Measurements from ENCODE around the gene PARVB. TPM values are rescaled to one million over a fixed set of nuclear protein-coding genes. Genes with fewer than 3 reads are reported as not detected.

PARVB gene
- total and polyA plus RNA-seq, 2 experiments from 2014 or later: 10.2 to 11.2 TPM

DNA sequence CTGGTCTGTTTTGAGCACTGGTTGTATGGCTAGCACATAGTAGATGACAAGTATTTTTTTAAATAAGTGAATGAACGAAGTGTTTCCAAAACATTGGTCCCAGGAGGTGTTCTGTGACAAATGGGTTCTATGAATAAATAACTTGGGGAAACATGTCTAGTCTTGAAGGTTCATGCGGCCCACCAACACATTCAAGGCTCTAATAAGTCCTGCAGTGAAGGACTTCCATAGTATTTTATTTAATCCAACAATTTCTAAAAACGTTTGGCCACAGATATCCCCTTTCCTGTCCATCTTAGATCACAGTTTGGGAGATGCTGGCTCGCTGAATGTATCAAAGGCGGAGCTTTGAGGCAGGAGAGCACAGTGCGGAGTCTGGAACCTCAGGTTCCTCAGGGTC, 179.1 kb downstream of the PARVB start:
- H3K4me2 ChIP-seq: no peak overlapping the region
- peaks cover 11% of the 10 kb centered on the region for H3K4me1 ChIP-seq (ENCODE audit: insufficient read depth)
- H4K20me1 ChIP-seq (ENCODE audit: insufficient read depth, poor library complexity, severe bottlenecking): no peaks in the 10 kb centered on the region
- no peaks in the 10 kb centered on the region for H3K79me2 ChIP-seq
- no peak overlapping the region for H2AFZ ChIP-seq
- H3K4me3 ChIP-seq: no peak overlapping the region
- peak overlapping the region; percentile 32 for H3K27ac ChIP-seq
- no peaks in the 10 kb centered on the region for H3K36me3 ChIP-seq (replicated peaks; ENCODE audit: insufficient read depth, low read depth)
- TF ChIP-seq, protein P1, sequence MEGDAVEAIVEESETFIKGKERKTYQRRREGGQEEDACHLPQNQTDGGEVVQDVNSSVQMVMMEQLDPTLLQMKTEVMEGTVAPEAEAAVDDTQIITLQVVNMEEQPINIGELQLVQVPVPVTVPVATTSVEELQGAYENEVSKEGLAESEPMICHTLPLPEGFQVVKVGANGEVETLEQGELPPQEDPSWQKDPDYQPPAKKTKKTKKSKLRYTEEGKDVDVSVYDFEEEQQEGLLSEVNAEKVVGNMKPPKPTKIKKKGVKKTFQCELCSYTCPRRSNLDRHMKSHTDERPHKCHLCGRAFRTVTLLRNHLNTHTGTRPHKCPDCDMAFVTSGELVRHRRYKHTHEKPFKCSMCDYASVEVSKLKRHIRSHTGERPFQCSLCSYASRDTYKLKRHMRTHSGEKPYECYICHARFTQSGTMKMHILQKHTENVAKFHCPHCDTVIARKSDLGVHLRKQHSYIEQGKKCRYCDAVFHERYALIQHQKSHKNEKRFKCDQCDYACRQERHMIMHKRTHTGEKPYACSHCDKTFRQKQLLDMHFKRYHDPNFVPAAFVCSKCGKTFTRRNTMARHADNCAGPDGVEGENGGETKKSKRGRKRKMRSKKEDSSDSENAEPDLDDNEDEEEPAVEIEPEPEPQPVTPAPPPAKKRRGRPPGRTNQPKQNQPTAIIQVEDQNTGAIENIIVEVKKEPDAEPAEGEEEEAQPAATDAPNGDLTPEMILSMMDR (IDR thresholded peaks at IDR 0.05; ENCODE audit: poor library complexity): no peak
- TF ChIP-seq EZH2 (IDR thresholded peaks at IDR 0.05; ENCODE audit: borderline replicate concordance) (no peak), EZH2phosphoT487 (IDR thresholded peaks at IDR 0.05; ENCODE audit: low read depth, severe bottlenecking, unreplicated experiment) (no peak)
- H3K9me2 ChIP-seq (replicated peaks; ENCODE audit: insufficient read depth): no peaks in the 10 kb centered on the region
- WGBS (ENCODE audit: low lambda C conversion rate, missing lambda C conversion rate): 60% methylated on average over 6 of the region's 6 CpGs
- DNase-seq (ENCODE audit: low spot score): no peak
- H3K27me3 ChIP-seq: no peaks in the 10 kb centered on the region
- no peaks in the 10 kb centered on the region for H3K9me3 ChIP-seq (ENCODE audit: low read depth)

DNA sequence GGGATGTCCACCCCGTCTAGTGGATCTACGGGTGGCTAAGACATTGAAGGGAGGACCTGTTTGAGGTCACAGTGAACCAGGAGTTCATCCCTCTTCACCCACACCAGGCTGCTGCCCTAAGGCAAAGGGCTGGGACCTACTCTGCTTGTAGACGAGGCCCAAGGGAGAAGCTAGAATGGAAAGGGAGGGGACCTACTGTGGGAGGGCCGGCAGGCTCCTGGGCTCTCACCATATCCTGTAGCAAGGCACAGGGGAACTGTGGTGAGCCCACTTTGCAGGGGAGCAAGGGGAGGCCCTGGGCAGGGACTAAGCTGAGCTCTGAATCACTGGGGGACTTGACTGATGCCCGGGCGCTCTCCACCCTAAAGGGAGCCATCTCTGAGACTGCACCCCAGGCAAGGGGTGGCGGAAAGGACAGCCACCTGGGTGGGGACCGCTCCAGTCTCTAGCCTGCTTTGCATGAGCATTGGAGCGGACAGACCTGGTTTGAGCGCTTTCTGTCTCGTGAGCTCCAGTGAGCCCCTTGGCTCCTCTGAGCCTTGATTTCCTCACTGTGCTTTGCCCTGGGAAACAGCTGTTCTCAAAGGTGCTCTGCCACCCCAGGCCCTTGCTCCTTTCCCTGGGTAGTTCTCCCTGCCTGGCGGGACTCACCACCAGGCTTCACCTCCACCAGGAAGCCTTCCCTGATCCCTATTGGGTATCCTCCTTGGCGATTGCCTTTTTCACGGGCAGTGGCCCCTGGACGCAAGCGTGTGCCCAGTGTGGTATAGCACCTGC, 180.8 kb downstream of the PARVB start:
- Histone ChIP-seq H3K9me3 (ENCODE audit: low read depth) (no peaks in the 10 kb centered on the region), H3K4me1 (ENCODE audit: insufficient read depth) (peaks cover 11% of the 10 kb centered on the region), H3K27me3 (peaks cover 2% of the 10 kb centered on the region), H3K79me2 (no peaks in the 10 kb centered on the region), H3K27ac (no peak overlapping the region), H4K20me1 (ENCODE audit: insufficient read depth, poor library complexity, severe bottlenecking) (no peaks in the 10 kb centered on the region), H3K4me3 (no peak overlapping the region), H2AFZ (no peak overlapping the region), H3K36me3 (replicated peaks; ENCODE audit: insufficient read depth, low read depth) (no peaks in the 10 kb centered on the region), H3K4me2 (no peak overlapping the region), H3K9me2 (replicated peaks; ENCODE audit: insufficient read depth) (no peaks in the 10 kb centered on the region)
- no peak for DNase-seq (ENCODE audit: low spot score)
- WGBS (ENCODE audit: low lambda C conversion rate, missing lambda C conversion rate): 88% methylated on average over 16 of the region's 16 CpGs
- TF ChIP-seq, protein P1 (IDR thresholded peaks at IDR 0.05; ENCODE audit: poor library complexity): no peak
- TF ChIP-seq EZH2phosphoT487 (IDR thresholded peaks at IDR 0.05; ENCODE audit: low read depth, severe bottlenecking, unreplicated experiment) (no peak), EZH2 (IDR thresholded peaks at IDR 0.05; ENCODE audit: borderline replicate concordance) (no peak)

DNA sequence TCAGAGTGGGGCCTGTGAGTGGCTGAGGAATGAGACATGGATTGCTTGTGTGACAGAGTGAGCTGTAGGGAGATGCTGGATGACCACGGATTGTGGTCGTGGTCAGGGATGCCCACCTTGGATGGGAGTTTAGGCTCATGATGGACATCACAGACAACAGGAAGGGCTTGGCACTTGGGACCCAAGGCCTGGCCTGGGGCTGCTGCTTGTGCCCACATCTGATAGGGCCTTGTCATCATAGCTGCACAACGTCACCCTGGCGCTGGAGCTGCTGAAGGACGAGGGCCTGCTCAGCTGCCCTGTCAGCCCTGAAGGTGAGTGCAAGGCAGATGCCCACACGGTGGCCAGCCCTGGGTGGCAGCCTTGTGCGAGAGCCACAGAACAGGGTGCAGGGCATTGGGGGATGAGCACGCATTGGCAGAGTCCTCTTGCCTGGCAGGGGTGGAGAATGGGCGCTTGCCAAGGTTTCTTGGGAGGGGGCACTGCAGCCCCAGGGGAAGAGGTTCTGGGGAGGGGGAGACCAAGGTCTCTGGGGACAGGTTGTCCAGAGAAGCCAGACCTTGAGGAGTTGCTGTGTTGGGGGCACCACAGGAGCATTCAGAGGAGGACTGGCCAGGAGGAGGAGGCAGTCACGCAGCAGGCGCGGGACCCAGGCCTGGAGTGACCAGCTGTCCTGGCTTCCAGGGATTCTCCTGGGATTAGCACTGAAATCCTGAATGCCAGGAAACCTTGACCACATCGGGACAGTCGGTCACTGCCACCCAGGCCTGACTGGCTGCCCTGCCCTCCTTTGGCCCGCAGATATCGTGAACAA, 181.6 kb downstream of the PARVB start:
- no peak for DNase-seq (ENCODE audit: low spot score)
- H3K9me2 ChIP-seq (replicated peaks; ENCODE audit: insufficient read depth): no peaks in the 10 kb centered on the region
- no peaks in the 10 kb centered on the region for H3K9me3 ChIP-seq (ENCODE audit: low read depth)
- TF ChIP-seq, protein P1 (IDR thresholded peaks at IDR 0.05; ENCODE audit: poor library complexity): no peak
- TF ChIP-seq EZH2 (IDR thresholded peaks at IDR 0.05; ENCODE audit: borderline replicate concordance) (no peak), EZH2phosphoT487 (IDR thresholded peaks at IDR 0.05; ENCODE audit: low read depth, severe bottlenecking, unreplicated experiment) (no peak)
- no peaks in the 10 kb centered on the region for H3K79me2 ChIP-seq
- no peaks in the 10 kb centered on the region for H4K20me1 ChIP-seq (ENCODE audit: insufficient read depth, poor library complexity, severe bottlenecking)
- 89% methylated on average over 16 of the region's 16 CpGs for WGBS (ENCODE audit: low lambda C conversion rate, missing lambda C conversion rate)
- H3K27ac ChIP-seq: no peak overlapping the region
- H3K4me3 ChIP-seq: no peak overlapping the region
- H3K27me3 ChIP-seq: peaks cover 2% of the 10 kb centered on the region
- peaks cover 11% of the 10 kb centered on the region for H3K4me1 ChIP-seq (ENCODE audit: insufficient read depth)
- H2AFZ ChIP-seq: no peak overlapping the region
- no peaks in the 10 kb centered on the region for H3K36me3 ChIP-seq (replicated peaks; ENCODE audit: insufficient read depth, low read depth)
- H3K4me2 ChIP-seq: no peak overlapping the region
